ENCODE results near the gene THBS3.
"Not testable (repeated sequence)": the region's sequence is repeated elsewhere in the genome, so short reads cannot be mapped to it uniquely, and the experiment has no call there.

THBS3 gene

DNA sequence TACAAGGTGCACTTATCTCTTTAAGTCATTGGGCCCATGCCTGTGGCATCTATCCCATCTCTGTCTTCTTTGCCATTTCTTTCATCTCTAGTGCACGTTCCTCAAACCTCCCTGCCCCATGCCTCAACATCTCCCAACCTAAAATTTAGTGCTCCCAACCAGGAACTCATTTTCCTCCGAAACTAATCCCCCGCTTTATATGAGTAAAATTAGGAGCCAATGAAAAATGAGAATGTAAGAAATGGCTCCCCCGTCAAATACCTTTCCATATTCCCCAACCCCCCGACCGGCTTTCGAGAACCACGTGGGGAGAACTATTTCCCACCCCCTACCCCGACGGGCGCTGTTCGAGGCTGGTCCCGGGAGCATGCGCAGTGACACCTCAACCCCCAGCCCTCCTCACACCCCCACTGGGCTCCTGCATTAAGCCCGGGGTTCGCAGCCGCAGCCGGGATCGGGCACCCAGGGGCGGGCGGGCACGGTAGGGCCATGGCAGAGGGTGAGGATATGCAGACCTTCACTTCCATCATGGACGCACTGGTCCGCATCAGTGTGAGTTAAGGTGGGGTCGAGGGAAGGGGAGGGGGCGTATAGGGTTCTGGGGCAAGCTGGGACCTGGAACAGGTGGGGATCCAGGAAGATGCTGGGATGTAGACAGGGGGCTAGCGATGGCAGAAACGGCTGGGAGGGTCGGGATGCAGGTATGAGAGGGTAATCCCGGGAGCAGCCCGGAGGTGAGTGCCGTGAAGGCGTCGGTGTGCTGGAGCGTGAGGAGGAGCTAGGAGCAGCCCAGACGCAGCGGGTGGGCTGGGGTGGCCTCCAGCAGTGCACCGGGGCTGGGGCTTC, 34.0 kb downstream of the THBS3 start, which contains the start of gene TRIM46:
Gene TRIM46, plus strand, starts transcription at position 372 of the 846 bp plus-strand sequence. Its CDS starts 118 bp downstream, at position 490.
- no peaks in the 10 kb centered on the region for H3K9me3 ChIP-seq (ENCODE audit: control insufficient read depth in 1 of 2, low read length in 2 of 2)
- H3K9ac ChIP-seq (ENCODE audit: low read depth in 1 of 2, low read length in 2 of 2): peak within 1 kb of the TSS; percentile 88 to 96
- H3K4me1 ChIP-seq (ENCODE audit: control insufficient read depth in 1 of 2, insufficient read depth in 2 of 2, low read length in 2 of 2): peaks cover 28 to 42% of the 10 kb centered on the region in 2 donors
- peak within 1 kb of the TSS; percentile 77 for H3K27ac ChIP-seq (ENCODE audit: low read depth, low read length)
- H3K4me3 ChIP-seq (ENCODE audit: low read depth in 1 of 2, low read length in 2 of 2): peak within 1 kb of the TSS; percentile 84 to 96
- peaks cover 0 to 16% of the 10 kb centered on the region in 2 donors for H3K36me3 ChIP-seq (ENCODE audit: control insufficient read depth in 1 of 2, insufficient read depth in 2 of 2, low read length in 2 of 2)
- no peaks in the 10 kb centered on the region for H3K27me3 ChIP-seq (ENCODE audit: control insufficient read depth in 1 of 2, insufficient read depth in 2 of 2, low read length in 2 of 2)

DNA sequence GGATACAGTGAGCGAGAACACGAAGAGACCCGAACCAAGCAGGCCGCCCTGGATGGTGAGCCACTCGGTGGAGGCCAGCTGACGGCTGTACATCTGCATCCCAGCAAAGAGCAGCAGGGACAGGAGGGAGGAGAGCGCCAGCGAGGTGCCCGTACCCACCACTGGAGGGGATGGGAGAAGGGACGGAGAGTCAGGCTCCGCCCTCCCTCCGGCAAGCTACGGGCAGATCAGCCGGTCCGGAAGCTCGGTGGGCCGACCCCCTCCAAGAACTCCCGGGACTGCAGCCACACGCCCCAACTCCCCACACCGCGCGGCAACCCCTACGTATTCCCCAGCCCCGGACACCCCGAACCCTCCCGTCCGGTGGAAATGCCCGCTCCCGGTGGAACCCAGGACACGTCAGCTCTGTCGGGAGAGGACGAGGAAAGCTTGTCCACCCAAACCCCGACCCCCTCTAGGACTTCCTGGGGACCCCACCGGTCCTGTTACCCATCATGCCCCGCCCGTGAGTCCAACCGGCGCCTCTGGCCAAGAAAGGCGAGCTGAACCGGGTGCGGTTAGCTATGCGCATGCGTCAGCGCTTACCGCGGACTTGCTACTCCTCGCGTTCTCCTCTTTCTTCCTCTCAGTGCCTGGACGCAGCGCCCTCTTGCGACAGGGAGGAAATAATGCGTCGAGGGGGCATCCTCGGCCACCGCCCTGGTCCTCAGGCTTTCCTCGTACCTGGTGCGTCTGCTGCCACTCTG, 34.8 kb downstream of the THBS3 start, which contains the start of gene KRTCAP2:
Gene KRTCAP2, minus strand, starts transcription at position 573 of the 746 bp plus-strand sequence. Its CDS starts 80 bp downstream, at position 493.
- Histone ChIP-seq H3K9ac (ENCODE audit: low read depth in 1 of 2, low read length in 2 of 2) (peak within 1 kb of the TSS; percentile 88 to 96), H3K4me1 (ENCODE audit: control insufficient read depth in 1 of 2, insufficient read depth in 2 of 2, low read length in 2 of 2) (peaks cover 28 to 42% of the 10 kb centered on the region in 2 donors), H3K27ac (ENCODE audit: low read depth, low read length) (peak within 1 kb of the TSS; percentile 77), H3K27me3 (ENCODE audit: control insufficient read depth in 1 of 2, insufficient read depth in 2 of 2, low read length in 2 of 2) (no peaks in the 10 kb centered on the region), H3K4me3 (ENCODE audit: low read depth in 1 of 2, low read length in 2 of 2) (peak within 1 kb of the TSS; percentile 84 to 96), H3K9me3 (ENCODE audit: control insufficient read depth in 1 of 2, low read length in 2 of 2) (no peaks in the 10 kb centered on the region), H3K36me3 (ENCODE audit: control insufficient read depth in 1 of 2, insufficient read depth in 2 of 2, low read length in 2 of 2) (peaks cover 0 to 19% of the 10 kb centered on the region in 2 donors)

DNA sequence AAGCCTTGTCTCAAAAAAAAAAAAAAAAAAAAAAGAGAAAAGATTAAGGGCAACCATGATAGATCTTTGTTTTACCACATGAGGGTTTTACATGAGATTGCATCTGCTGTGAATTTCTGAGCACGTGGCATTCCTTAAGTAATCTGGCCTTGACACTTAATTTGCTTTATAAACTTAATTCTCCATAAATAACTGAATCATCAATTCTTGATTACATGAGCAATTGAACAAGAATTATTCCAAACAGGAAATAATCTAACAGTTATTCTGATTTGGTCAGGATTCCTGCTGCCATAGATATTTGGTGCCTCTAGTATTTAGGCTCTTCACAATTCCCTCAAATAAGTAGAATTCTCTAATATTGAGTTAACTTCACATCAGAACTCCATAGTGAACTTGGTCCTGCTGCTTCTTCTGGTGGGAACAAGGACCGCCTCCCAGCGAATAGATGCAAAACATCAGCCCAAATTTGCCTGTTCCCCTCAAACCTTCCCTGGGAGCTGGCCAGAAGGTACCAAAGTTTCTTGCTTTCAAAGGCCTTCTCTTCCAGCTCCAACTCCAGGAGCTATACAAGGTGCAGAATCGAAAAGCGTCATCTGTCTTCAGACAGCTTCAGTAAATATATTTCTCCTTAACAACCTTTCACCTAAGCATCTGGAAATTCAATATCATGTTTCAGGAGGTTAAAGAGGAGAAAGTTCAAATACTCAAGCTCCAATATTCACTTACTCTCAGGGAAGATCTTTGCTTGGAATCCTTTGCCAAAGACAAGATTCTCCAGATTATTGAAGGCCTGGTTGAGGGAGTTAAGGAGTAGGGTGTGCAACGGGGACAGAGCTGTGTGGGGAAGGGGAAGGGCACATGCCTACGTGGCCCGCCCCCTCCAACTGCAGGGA, 35.6 kb downstream of the THBS3 start:
- H3K27me3 ChIP-seq (ENCODE audit: control insufficient read depth in 1 of 2, insufficient read depth in 2 of 2, low read length in 2 of 2): no peaks in the 10 kb centered on the region
- no peaks in the 10 kb centered on the region for H3K9me3 ChIP-seq (ENCODE audit: control insufficient read depth in 1 of 2, low read length in 2 of 2)
- peak overlapping the region; percentile 88 to 96 for H3K9ac ChIP-seq (ENCODE audit: low read depth in 1 of 2, low read length in 2 of 2)
- H3K36me3 ChIP-seq (ENCODE audit: control insufficient read depth in 1 of 2, insufficient read depth in 2 of 2, low read length in 2 of 2): peaks cover 0 to 19% of the 10 kb centered on the region in 2 donors
- H3K27ac ChIP-seq (ENCODE audit: low read depth, low read length): peak overlapping the region; percentile 77
- peak overlapping the region; percentile 84 to 96 for H3K4me3 ChIP-seq (ENCODE audit: low read depth in 1 of 2, low read length in 2 of 2)
- peaks cover 32 to 40% of the 10 kb centered on the region in 2 donors for H3K4me1 ChIP-seq (ENCODE audit: control insufficient read depth in 1 of 2, insufficient read depth in 2 of 2, low read length in 2 of 2)

DNA sequence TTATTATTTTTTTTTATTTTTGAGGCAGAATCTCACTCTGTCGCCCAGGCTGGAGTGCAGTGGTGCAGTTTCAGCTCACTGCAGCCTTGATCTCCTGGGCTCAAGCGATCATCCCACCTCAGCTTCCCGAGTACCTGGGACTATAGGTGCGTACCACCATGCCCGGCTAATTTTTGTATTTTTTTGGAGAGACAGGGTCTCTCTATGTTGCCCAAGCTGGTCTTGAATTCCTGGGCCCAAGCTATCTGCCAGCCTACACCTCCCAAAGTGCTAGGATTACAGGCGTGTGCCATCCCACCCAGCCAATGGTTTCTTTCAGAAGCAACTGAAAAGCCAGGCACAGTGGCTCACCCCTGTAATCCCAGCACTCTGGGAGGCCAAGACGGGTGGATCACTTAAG, 36.9 kb downstream of the THBS3 start:
- no peak overlapping the region for H3K4me3 ChIP-seq (ENCODE audit: low read depth in 1 of 2, low read length in 2 of 2)
- H3K9me3 ChIP-seq (ENCODE audit: control insufficient read depth in 1 of 2, low read length in 2 of 2): no peaks in the 10 kb centered on the region
- peaks cover 0 to 19% of the 10 kb centered on the region in 2 donors for H3K36me3 ChIP-seq (ENCODE audit: control insufficient read depth in 1 of 2, insufficient read depth in 2 of 2, low read length in 2 of 2)
- H3K27ac ChIP-seq (ENCODE audit: low read depth, low read length): no peak overlapping the region
- no peaks in the 10 kb centered on the region for H3K27me3 ChIP-seq (ENCODE audit: control insufficient read depth in 1 of 2, insufficient read depth in 2 of 2, low read length in 2 of 2)
- no peak overlapping the region for H3K9ac ChIP-seq (ENCODE audit: low read depth in 1 of 2, low read length in 2 of 2)
- peaks cover 22 to 31% of the 10 kb centered on the region in 2 donors for H3K4me1 ChIP-seq (ENCODE audit: control insufficient read depth in 1 of 2, insufficient read depth in 2 of 2, low read length in 2 of 2)

DNA sequence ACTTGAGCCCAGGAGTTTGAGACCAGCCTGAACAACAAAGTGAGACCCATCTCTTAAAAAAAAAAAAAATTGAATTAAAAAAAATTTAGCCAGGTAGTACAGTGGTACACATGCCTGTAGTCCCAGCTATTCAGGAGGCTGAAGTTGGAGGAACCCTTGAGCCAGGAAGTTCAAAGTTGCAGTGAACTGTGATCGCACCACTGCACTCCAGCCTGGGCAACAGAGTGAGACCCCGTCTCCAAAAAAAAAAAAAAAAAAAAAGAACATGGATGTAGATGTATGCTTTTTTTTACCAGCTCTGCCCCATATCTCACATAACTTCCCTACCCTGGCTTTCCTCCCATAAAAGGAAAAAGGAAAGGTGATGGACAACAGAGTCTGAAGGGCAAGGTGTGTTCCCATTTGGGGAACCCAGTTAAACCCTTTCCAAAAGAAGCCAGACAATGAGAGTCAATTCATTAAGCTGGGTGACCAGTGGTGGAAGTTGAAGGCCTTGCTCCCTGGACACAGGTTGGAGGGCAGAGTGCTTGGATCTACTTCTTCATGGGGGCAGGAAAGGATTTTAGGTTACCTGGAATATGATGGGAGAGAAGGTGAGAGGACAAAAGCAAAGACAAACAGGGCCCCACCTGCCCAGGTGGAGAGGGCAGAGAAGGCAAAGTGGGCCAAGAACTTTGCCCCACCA, 37.5 kb downstream of the THBS3 start:
- Histone ChIP-seq H3K9me3 (ENCODE audit: control insufficient read depth in 1 of 2, low read length in 2 of 2) (no peaks in the 10 kb centered on the region), H3K9ac (ENCODE audit: low read depth in 1 of 2, low read length in 2 of 2) (no peak overlapping the region), H3K36me3 (ENCODE audit: control insufficient read depth in 1 of 2, insufficient read depth in 2 of 2, low read length in 2 of 2) (peaks cover 0 to 19% of the 10 kb centered on the region in 2 donors), H3K27me3 (ENCODE audit: control insufficient read depth in 1 of 2, insufficient read depth in 2 of 2, low read length in 2 of 2) (no peaks in the 10 kb centered on the region), H3K4me1 (ENCODE audit: control insufficient read depth in 1 of 2, insufficient read depth in 2 of 2, low read length in 2 of 2) (peaks cover 20 to 31% of the 10 kb centered on the region in 2 donors), H3K27ac (ENCODE audit: low read depth, low read length) (no peak overlapping the region), H3K4me3 (ENCODE audit: low read depth in 1 of 2, low read length in 2 of 2) (no peak overlapping the region)

DNA sequence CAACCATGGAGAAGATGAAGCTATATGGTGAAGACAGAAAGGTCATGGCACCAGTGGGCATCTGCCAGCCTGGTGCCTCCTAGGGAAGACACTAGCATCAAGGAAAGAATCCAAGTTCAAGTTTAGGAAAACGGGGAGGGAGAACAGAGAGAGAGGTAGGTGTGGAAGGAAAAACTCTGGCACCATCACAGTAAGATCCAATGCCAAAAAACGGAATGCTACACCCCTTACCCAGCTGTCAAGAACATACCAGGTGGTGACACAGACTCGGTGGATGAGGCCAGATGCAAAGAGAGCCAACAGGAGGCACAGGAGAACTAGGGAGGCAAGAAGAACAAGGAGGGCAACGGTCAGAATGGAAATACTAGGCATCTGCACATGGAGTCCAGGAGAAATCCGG, 38.2 kb downstream of the THBS3 start:
- Histone ChIP-seq H3K27ac (ENCODE audit: low read depth, low read length) (no peak overlapping the region), H3K4me1 (ENCODE audit: control insufficient read depth in 1 of 2, insufficient read depth in 2 of 2, low read length in 2 of 2) (peaks cover 20 to 26% of the 10 kb centered on the region in 2 donors), H3K36me3 (ENCODE audit: control insufficient read depth in 1 of 2, insufficient read depth in 2 of 2, low read length in 2 of 2) (peaks cover 0 to 19% of the 10 kb centered on the region in 2 donors), H3K27me3 (ENCODE audit: control insufficient read depth in 1 of 2, insufficient read depth in 2 of 2, low read length in 2 of 2) (no peaks in the 10 kb centered on the region), H3K9me3 (ENCODE audit: control insufficient read depth in 1 of 2, low read length in 2 of 2) (no peaks in the 10 kb centered on the region), H3K9ac (ENCODE audit: low read depth in 1 of 2, low read length in 2 of 2) (no peak overlapping the region), H3K4me3 (ENCODE audit: low read depth in 1 of 2, low read length in 2 of 2) (no peak overlapping the region)

DNA sequence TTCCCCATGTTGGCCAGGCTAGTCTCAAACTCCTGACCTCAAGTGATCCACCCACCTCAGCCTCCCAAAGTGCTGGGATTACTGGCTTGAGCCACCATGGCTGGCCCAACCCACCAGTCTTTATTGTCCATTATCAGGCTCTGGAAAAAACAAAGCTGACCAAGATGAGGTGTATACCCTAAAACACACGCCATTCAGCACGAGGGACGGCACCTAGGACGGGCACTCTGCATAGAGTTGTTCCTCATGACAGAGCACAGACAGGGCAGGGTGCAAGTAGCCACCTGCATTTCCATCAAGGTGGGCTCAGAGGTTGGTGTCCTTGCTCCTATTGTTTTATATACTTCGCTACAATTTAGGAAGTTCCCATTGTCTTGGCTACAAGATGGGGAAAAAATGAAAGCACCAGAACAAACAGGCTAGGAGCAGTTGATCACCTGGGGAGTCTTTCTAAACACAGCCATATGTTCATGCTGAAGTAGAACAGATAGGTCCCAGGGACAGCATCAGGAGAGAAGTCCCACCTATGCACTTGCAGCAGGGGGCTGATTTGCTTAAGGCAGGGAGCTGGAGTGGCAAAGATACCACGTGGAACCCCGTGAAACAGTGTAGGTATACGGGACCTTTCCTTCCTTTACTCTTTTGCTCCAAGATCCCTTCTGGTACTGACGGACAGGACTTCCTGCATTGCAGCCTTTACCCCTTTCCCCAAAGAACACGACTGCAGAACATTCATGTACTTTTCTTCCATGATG, 39.1 kb downstream of the THBS3 start:
- no peak overlapping the region for H3K9ac ChIP-seq (ENCODE audit: low read depth in 1 of 2, low read length in 2 of 2)
- H3K4me1 ChIP-seq (ENCODE audit: control insufficient read depth in 1 of 2, insufficient read depth in 2 of 2, low read length in 2 of 2): peaks cover 16 to 20% of the 10 kb centered on the region in 2 donors
- no peaks in the 10 kb centered on the region for H3K27me3 ChIP-seq (ENCODE audit: control insufficient read depth in 1 of 2, insufficient read depth in 2 of 2, low read length in 2 of 2)
- no peak overlapping the region for H3K4me3 ChIP-seq (ENCODE audit: low read depth in 1 of 2, low read length in 2 of 2)
- H3K9me3 ChIP-seq (ENCODE audit: control insufficient read depth in 1 of 2, low read length in 2 of 2): no peaks in the 10 kb centered on the region
- H3K36me3 ChIP-seq (ENCODE audit: control insufficient read depth in 1 of 2, insufficient read depth in 2 of 2, low read length in 2 of 2): peaks cover 0 to 19% of the 10 kb centered on the region in 2 donors
- H3K27ac ChIP-seq (ENCODE audit: low read depth, low read length): no peak overlapping the region

DNA sequence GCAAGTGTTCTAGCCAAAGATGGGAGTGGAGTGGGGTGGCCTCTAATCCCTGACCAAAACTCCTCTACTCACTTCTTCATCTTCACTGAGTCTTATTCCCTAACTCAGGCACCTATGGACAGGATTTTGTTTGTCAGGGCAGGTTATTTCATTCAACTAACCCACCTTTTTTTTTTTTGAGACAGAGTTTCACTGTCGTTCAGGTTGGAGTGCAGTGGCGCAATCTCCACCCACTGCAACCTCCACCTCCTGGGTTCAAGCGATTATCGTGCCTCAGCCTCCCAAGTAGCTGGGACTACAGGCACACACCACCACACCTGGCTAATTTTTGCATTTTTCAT, 39.6 kb downstream of the THBS3 start:
- H3K4me1 ChIP-seq (ENCODE audit: control insufficient read depth in 1 of 2, insufficient read depth in 2 of 2, low read length in 2 of 2): peaks cover 12 to 17% of the 10 kb centered on the region in 2 donors
- H3K27me3 ChIP-seq (ENCODE audit: control insufficient read depth in 1 of 2, insufficient read depth in 2 of 2, low read length in 2 of 2); H3K9ac ChIP-seq (ENCODE audit: low read depth in 1 of 2, low read length in 2 of 2); H3K4me3 ChIP-seq (ENCODE audit: low read depth in 1 of 2, low read length in 2 of 2); H3K9me3 ChIP-seq (ENCODE audit: control insufficient read depth in 1 of 2, low read length in 2 of 2); H3K27ac ChIP-seq (ENCODE audit: low read depth, low read length): not testable (repeated sequence)
- peaks cover 0 to 19% of the 10 kb centered on the region in 2 donors for H3K36me3 ChIP-seq (ENCODE audit: control insufficient read depth in 1 of 2, insufficient read depth in 2 of 2, low read length in 2 of 2)

All from duodenal mucosa (tissue), 2 donors.